MM.1S (cell line): Measurements from ENCODE around the gene ATPAF1.

Experiments used
- DNase-seq: peaks from one replicate; pipeline ENCODE4 v3.0.0-alpha.2; 2015
- H2AFZ ChIP-seq: fragments of 300-600 bp; sonication (generic); 2 replicates; pipeline ENCODE4 v1.6.0; 2016; ENCODE audit warnings: antibody characterized with exemption, low read length
- H3F3A ChIP-seq: fragments of 300-600 bp; sonication (generic); 2 replicates; pipeline ENCODE4 v1.6.1; 2016; ENCODE audit warnings: mild to moderate bottlenecking, antibody characterized with exemption, low read length, moderate library complexity, mixed read lengths; ENCODE audit not compliant: insufficient read depth
- H3K27ac ChIP-seq: fragments of 300-600 bp; sonication (generic); 2 replicates; pipeline ENCODE4 v1.5.1; 2016; ENCODE audit warnings: mild to moderate bottlenecking, low read length
- H3K27me3 ChIP-seq: fragments of 300-600 bp; sonication (generic); replicated peaks from 2 replicates; pipeline ENCODE4 v1.6.0; 2016; ENCODE audit warnings: low read length; ENCODE audit not compliant: insufficient read depth
- H3K36me3 ChIP-seq: fragments of 300-600 bp; sonication (generic); replicated peaks from 2 replicates; pipeline ENCODE4 v1.6.1; 2016; ENCODE audit warnings: mild to moderate bottlenecking, low read length, mixed read lengths; ENCODE audit not compliant: insufficient read depth
- H3K4me1 ChIP-seq: fragments of 300-600 bp; sonication (generic); 2 replicates; pipeline ENCODE4 v1.6.1; 2016; ENCODE audit warnings: low read length, mixed read lengths
- H3K4me2 ChIP-seq: fragments of 300-600 bp; sonication (generic); 2 replicates; pipeline ENCODE4 v1.6.0; 2016; ENCODE audit warnings: low read depth, low read length
- H3K4me3 ChIP-seq: fragments of 300-600 bp; sonication (generic); 2 replicates; pipeline ENCODE4 v1.5.1; 2016; ENCODE audit warnings: low read length, mixed read lengths
- H3K79me2 ChIP-seq: fragments of 300-600 bp; sonication (generic); 2 replicates; pipeline ENCODE4 v1.6.1; 2016; ENCODE audit warnings: mixed run types, low read length, mixed read lengths
- H3K9ac ChIP-seq: fragments of 300-600 bp; sonication (generic); 2 replicates; pipeline ENCODE4 v1.6.1; 2016; ENCODE audit warnings: low read length, mixed read lengths
- H3K9me2 ChIP-seq: fragments of 300-600 bp; sonication (generic); replicated peaks from 2 replicates; pipeline ENCODE4 v1.6.1; 2016; ENCODE audit warnings: mild to moderate bottlenecking, low read length, mixed read lengths; ENCODE audit not compliant: insufficient read depth
- H3K9me3 ChIP-seq: fragments of 300-600 bp; sonication (generic); replicated peaks from 2 replicates; pipeline ENCODE4 v1.6.1; 2016; ENCODE audit warnings: mild to moderate bottlenecking, low read length, mixed read lengths; ENCODE audit not compliant: insufficient read depth
- H4K20me1 ChIP-seq: fragments of 300-600 bp; sonication (generic); 2 replicates; pipeline ENCODE4 v1.6.1; 2016; ENCODE audit warnings: mild to moderate bottlenecking, low read length, moderate library complexity, mixed read lengths; ENCODE audit not compliant: insufficient read depth
- CTCF ChIP-seq: fragments of 300-600 bp; sonication (generic); IDR thresholded peaks from 2 replicates; pipeline ENCODE4 v1.5.1; 2016; ENCODE audit warnings: antibody characterized with exemption, low read length, mixed read lengths
- EZH2 ChIP-seq: fragments of 300-600 bp; sonication (generic); optimal IDR thresholded peaks from 2 replicates; pipeline ENCODE3; 2017; ENCODE audit warnings: low read depth, mild to moderate bottlenecking, antibody characterized with exemption, low read length, mixed read lengths
- EZH2phosphoT487 ChIP-seq: fragments of 300-600 bp; sonication (generic); IDR thresholded peaks from 2 replicates; pipeline ENCODE4 v1.6.1; 2018; ENCODE audit warnings: antibody characterized with exemption, low read length

The ATPAF1 gene

DNA sequence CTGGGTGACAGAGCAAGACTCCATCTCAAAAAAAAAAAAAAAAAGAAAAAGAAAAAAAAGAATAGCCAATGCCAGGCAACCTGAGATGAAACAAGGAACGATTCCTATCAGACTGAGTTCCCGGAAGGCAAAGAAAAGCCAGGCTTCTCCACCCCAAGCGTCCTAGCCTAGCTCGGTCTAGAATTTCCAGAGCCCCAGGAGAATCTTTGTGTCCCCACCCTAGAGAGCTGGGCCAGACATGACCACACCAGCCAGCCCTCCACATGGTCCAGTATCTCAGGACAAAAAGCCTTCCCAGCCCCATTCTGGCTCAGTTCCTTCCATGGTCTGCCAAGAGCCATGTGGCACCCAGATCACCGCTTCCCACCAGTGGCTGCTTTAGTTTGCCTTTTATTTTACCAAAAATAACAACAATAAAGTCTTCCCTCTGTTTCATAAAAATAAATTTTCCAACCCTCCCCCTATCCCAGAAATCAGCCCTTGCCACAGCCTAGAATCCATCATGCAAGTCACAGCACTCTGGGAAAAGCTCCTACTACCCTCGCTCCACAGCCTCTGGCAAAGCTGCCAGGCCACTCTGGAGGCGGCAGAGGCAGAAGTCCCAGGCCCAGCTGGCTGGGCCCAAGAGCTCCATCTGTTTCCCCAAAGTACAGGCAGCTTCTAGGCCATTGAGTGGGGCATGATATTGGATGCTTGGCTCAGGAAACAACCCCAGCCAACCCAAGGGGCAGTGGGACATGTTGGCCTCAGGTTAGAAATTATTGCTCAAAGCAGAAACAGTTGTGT is 60.6 kb downstream of the ATPAF1 start:
- Histone ChIP-seq H3K4me2 (no peak overlapping the region), H3F3A (no peaks in the 10 kb centered on the region), H4K20me1 (no peaks in the 10 kb centered on the region), H3K4me1 (0 out of 2 replicates have a peak, but pooled peaks cover 4% of the 10 kb centered on the region), H3K27me3 (no peaks in the 10 kb centered on the region), H3K4me3 (no peak overlapping the region), H3K27ac (no peak overlapping the region), H3K79me2 (peaks cover 11% of the 10 kb centered on the region; the same call in 1 of the 2 replicates), H3K9ac (no peak overlapping the region), H2AFZ (no peak overlapping the region), H3K36me3 (no peaks in the 10 kb centered on the region), H3K9me2 (no peaks in the 10 kb centered on the region), H3K9me3 (no peaks in the 10 kb centered on the region)
- DNase-seq, result no peak
- TF ChIP-seq EZH2 (no peak), EZH2phosphoT487 (no peak), CTCF (no peak)

DNA sequence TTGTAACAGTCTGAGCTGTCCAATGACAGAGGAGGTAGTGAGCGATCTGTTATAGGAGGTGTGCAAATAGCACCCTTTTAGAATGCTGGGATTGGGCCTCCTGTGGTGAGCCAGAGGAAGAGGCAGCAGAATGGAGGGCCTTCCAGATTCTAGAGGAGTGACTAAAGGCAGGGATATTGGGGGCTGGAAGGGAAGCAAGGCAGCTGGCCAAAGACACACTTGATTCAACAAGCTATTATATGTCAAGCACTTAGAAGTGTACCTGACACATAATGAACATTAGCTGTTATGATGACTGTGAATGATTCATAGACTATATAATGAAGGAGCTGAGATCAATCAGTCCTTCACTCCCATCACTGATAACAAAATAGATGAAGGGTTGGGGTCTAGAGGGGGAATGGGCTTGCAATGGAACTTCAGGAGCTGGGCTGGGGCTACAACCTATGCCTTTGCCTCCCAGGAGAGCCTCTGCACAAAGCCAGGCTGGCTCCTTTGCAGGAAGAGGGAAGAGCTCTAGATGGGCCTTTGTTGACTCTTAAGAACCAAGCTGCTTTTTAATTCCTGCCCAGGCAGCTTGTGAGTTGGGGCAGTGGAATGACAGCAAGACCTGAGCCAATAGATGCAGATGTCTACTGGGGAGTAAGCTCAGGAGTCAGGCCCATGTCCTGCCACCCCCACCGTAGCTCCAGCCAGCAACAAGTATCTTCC is 61.8 kb downstream of the ATPAF1 start:
- H3K4me1 ChIP-seq, result 0 out of 2 replicates have a peak, but pooled peaks cover 4% of the 10 kb centered on the region
- H3K27ac ChIP-seq, result no peak overlapping the region
- peaks cover 11% of the 10 kb centered on the region; the same call in 1 of the 2 replicates for H3K79me2 ChIP-seq
- H3F3A ChIP-seq, result no peaks in the 10 kb centered on the region
- no peak overlapping the region for H3K4me2 ChIP-seq
- no peaks in the 10 kb centered on the region for H3K9me2 ChIP-seq
- no peak overlapping the region for H3K4me3 ChIP-seq
- no peak overlapping the region for H2AFZ ChIP-seq
- H3K9me3 ChIP-seq, result no peaks in the 10 kb centered on the region
- TF ChIP-seq EZH2 (no peak), CTCF (no peak)
- no peak for DNase-seq
- no peak overlapping the region for H3K9ac ChIP-seq
- no peaks in the 10 kb centered on the region for H3K36me3 ChIP-seq
- H3K27me3 ChIP-seq, result no peaks in the 10 kb centered on the region
- no peaks in the 10 kb centered on the region for H4K20me1 ChIP-seq

DNA sequence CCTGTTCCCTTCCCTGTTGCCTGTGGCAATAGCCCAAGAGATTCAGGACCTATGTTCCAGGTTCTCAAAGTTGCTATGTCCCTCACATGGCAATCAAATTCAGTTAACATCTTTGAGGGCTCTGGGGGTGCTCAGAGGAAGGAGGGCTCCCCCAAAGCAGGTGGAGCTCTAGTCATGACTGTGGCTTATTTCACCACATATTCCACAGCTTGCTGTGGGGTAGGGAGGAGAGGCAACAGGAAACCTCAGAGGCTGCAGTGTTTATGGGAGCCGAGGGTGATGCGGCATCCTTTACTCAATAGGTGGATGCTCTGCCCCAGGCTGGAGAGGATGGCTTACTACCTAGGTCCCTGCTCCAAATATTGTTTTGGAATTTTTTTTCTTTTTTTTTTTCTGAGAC is 62.9 kb downstream of the ATPAF1 start:
- H3K4me1 ChIP-seq, result 0 out of 2 replicates have a peak, but pooled peaks cover 4% of the 10 kb centered on the region
- peaks cover 11% of the 10 kb centered on the region; the same call in 1 of the 2 replicates for H3K79me2 ChIP-seq
- H3F3A ChIP-seq, result no peaks in the 10 kb centered on the region
- H4K20me1 ChIP-seq, result no peaks in the 10 kb centered on the region
- no peaks in the 10 kb centered on the region for H3K27me3 ChIP-seq
- no peaks in the 10 kb centered on the region for H3K9me2 ChIP-seq
- H3K9me3 ChIP-seq, result no peaks in the 10 kb centered on the region
- H3K36me3 ChIP-seq, result no peaks in the 10 kb centered on the region
- H3K4me3 ChIP-seq, result 0 out of 2 replicates have a peak overlapping the region, but pooled peaks have one; percentile 92
- H3K4me2 ChIP-seq, result no peak overlapping the region
- TF ChIP-seq EZH2, result no peak
- no peak overlapping the region for H3K9ac ChIP-seq
- no peak overlapping the region for H2AFZ ChIP-seq
- no peak overlapping the region for H3K27ac ChIP-seq
- no peak for DNase-seq
